Liver (tissue), 9 donors: ENCODE results near the gene NARS2. TPM values are rescaled to one million over a fixed set of nuclear protein-coding genes. Genes with fewer than 3 reads are reported as not detected.

ENCODE experiments used
- DNase-seq: peaks from one replicate; pipeline ENCODE4 v3.0.0-alpha.2; 2017; ENCODE audit warnings: low spot score
- H3K27ac ChIP-seq, 2 donors: one replicate each; pipeline ENCODE4 v1.7.0; 2013; ENCODE audit warnings: inconsistent platforms in 2 of 2, low read length in 2 of 2, control low read depth in 1 of 2, low read depth in 1 of 2, mild to moderate bottlenecking in 1 of 2
- H3K27me3 ChIP-seq, 4 donors: one replicate each; pipeline versions ENCODE4 v1.6.1 to v1.7.0; 2013; ENCODE audit warnings: low read length in 3 of 4, inconsistent platforms in 1 of 4, mild to moderate bottlenecking in 1 of 4, moderate library complexity in 1 of 4; ENCODE audit not compliant: control insufficient read depth in 4 of 4, insufficient read depth in 4 of 4
- H3K36me3 ChIP-seq, 4 donors: one replicate each; pipeline versions ENCODE4 v1.6.1 to v1.7.0; 2013; ENCODE audit warnings: low read length in 3 of 4, mild to moderate bottlenecking in 3 of 4, low read depth in 1 of 4, moderate library complexity in 1 of 4; ENCODE audit not compliant: control insufficient read depth in 4 of 4, insufficient read depth in 3 of 4
- H3K4me1 ChIP-seq, 4 donors: one replicate each; pipeline versions ENCODE4 v1.6.1 to v1.7.0; 2013; ENCODE audit warnings: low read length in 3 of 4, mild to moderate bottlenecking in 3 of 4, moderate library complexity in 1 of 4; ENCODE audit not compliant: control insufficient read depth in 4 of 4, insufficient read depth in 4 of 4
- H3K4me3 ChIP-seq, 3 donors: one replicate each; pipeline versions ENCODE4 v1.6.1 to v1.7.0; 2013; ENCODE audit warnings: low read length in 3 of 3, control low read depth in 1 of 3, low read depth in 1 of 3, mild to moderate bottlenecking in 1 of 3
- H3K9ac ChIP-seq, 2 donors: one replicate each; pipeline ENCODE4 v1.7.0; 2013; ENCODE audit warnings: low read length in 2 of 2, mild to moderate bottlenecking in 2 of 2, moderate library complexity in 2 of 2, control low read depth in 1 of 2, low read depth in 1 of 2
- H3K9me3 ChIP-seq, 4 donors: one replicate each; pipeline versions ENCODE4 v1.6.1 to v1.7.0; 2013; ENCODE audit warnings: low read length in 3 of 4; ENCODE audit not compliant: control insufficient read depth in 4 of 4
- EGR1 ChIP-seq, 2 donors: IDR thresholded peaks; 2 replicates each; pipeline ENCODE4 v1.6.1; 2016 to 2018; ENCODE audit warnings: antibody characterized with exemption in 2 of 2, low read depth in 2 of 2
- FOXA1 ChIP-seq: IDR thresholded peaks from 2 replicates; pipeline ENCODE4 v1.6.1; 2016; ENCODE audit warnings: antibody characterized with exemption
- FOXA2 ChIP-seq: IDR thresholded peaks from 2 replicates; pipeline ENCODE4 v1.6.1; 2016; ENCODE audit warnings: antibody characterized with exemption
- HNF4A ChIP-seq, 2 donors: conservative IDR thresholded peaks; 2 replicates each; pipeline ENCODE4 v1.6.1; 2016; ENCODE audit warnings: antibody characterized with exemption in 2 of 2, mild to moderate bottlenecking in 2 of 2
- HNF4G ChIP-seq: IDR thresholded peaks from 2 replicates; pipeline ENCODE4 v1.6.1; 2016; ENCODE audit warnings: antibody characterized with exemption
- JUND ChIP-seq, 2 donors: IDR thresholded peaks; 2 replicates each; pipeline ENCODE4 v1.6.1; 2016; ENCODE audit warnings: antibody characterized with exemption in 2 of 2
- RAD21 ChIP-seq, 2 donors: IDR thresholded peaks; 2 replicates each; pipeline ENCODE4 v1.6.1; 2016; ENCODE audit warnings: antibody characterized with exemption in 2 of 2, mild to moderate bottlenecking in 2 of 2
- RXRA ChIP-seq, 2 donors: IDR thresholded peaks; 2 replicates each; pipeline ENCODE4 v1.6.1; 2017 to 2018; ENCODE audit warnings: antibody characterized with exemption in 2 of 2, mild to moderate bottlenecking in 1 of 2
- SP1 ChIP-seq: IDR thresholded peaks from 2 replicates; pipeline ENCODE4 v1.6.1; 2018; ENCODE audit warnings: antibody characterized with exemption, mild to moderate bottlenecking
- TAF1 ChIP-seq: conservative IDR thresholded peaks from 2 replicates; pipeline ENCODE4 v1.6.1; 2016; ENCODE audit warnings: antibody characterized with exemption, mild to moderate bottlenecking
- YY1 ChIP-seq: IDR thresholded peaks from 2 replicates; pipeline ENCODE4 v1.6.1; 2016; ENCODE audit warnings: antibody characterized with exemption, mild to moderate bottlenecking
- whole genome bisulfite sequencing: extraction: QIAGEN DNeasy Blood & Tissue Kit; methylation state at CpG from one replicate; pipeline ENCODE4 v1.1.7; 2013; 5-methylcytosine and 5-hydroxymethylcytosine counted together
- polyA plus RNA-seq, 2 donors: library from polyadenylated mRNA; stranded (reverse) in 1 of 2; unstranded in 1 of 2; fragments of 200-250 nt in 1 of 2; fragments of >200 nt in 1 of 2; fragmentation: Nextera tagmentation in 1 of 2; extraction: Ambion mirVana in 1 of 2; gene quantifications; one replicate each; pipeline versions ENCODE4 v1.2.1 to v1.2.3, GENCODE V29; 2013 to 2015
- total RNA-seq, 2 donors: library from RNA; depleted of rRNA; stranded (reverse); fragments of >200 nt; gene quantifications; one replicate each; pipeline ENCODE4 v1.2.3, GENCODE V29; 2014
- TF ChIP-seq, protein P1 (sequence below): IDR thresholded peaks from 2 replicates; pipeline ENCODE4 v1.6.1; 2016; ENCODE audit warnings: antibody characterized with exemption, mild to moderate bottlenecking
- TF ChIP-seq, protein P2 (sequence below): IDR thresholded peaks from 2 replicates; pipeline ENCODE4 v1.6.1; 2016; ENCODE audit warnings: antibody characterized with exemption
- TF ChIP-seq, protein P3 (sequence below): fragments of 150-350 bp; IDR thresholded peaks from 2 replicates; pipeline ENCODE4 v1.5.1; 2017; ENCODE audit warnings: improper control_type of control experiment, low read depth, low read length; ENCODE audit not compliant: missing input control
- TF ChIP-seq, protein P4 (sequence below): IDR thresholded peaks from 2 replicates; pipeline ENCODE4 v1.6.1; 2016; ENCODE audit warnings: antibody characterized with exemption
- TF ChIP-seq, protein P5 (sequence below): IDR thresholded peaks from 2 replicates; pipeline ENCODE4 v1.6.1; 2016; ENCODE audit warnings: antibody characterized with exemption
- donor health status: healthy.
- donor health status: healthy.
- donor health status: healthy.
- donor health status: healthy.
- donor health status: healthy.

NARS2 gene
- total and polyA plus RNA-seq, 4 donors: 10.4 to 19.4 (median 11.8) TPM

DNA sequence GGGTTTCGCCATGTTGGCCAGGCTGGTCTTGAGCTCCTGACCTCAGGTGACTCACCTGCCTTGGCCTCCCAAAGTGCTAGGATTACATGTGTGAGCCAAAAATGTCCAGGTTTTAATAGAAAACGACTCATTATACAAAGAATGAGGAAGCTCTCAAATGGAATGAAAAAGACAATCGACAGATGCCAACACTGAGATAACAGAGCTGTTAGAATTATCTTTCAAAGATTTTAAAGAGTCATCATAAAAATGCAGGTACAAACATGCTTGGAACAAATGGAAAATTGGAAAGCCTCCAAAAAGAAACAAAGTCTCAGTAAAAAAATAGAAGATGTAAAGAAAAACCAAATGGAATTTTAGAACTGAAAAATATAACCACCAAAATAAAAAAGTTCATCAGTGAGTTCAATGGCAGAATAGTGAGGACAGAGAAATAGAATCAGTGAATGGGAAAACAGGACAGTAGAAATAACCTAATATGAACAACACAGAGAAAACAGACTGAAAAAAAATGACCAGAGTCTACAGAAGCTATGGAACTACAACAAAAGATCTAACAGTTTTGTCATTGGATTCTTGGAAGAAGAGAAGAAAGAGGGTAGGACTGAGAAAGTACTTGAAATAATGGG is 168.0 kb downstream of the NARS2 start:
- Histone ChIP-seq H3K27ac (no peak overlapping the region), H3K9me3 (peaks cover 0 to 3% (median 0%) of the 10 kb centered on the region in 4 donors), H3K4me1 (no peaks in the 10 kb centered on the region), H3K36me3 (no peaks in the 10 kb centered on the region), H3K4me3 (no peak overlapping the region), H3K9ac (no peak overlapping the region), H3K27me3 (no peaks in the 10 kb centered on the region)
- 82% methylated on average over 3 of the region's 3 CpGs for WGBS
- TF ChIP-seq SP1 (no peak), HNF4A (conservative IDR thresholded peaks at IDR 0.05) (no peak), HNF4G (no peak), RAD21 (IDR thresholded peaks at IDR 0.05) (no peak), EGR1 (IDR thresholded peaks at IDR 0.05; ENCODE audit: low read depth in 2 of 2) (no peak), FOXA1 (no peak), TAF1 (no peak)
- TF ChIP-seq, protein P1, sequence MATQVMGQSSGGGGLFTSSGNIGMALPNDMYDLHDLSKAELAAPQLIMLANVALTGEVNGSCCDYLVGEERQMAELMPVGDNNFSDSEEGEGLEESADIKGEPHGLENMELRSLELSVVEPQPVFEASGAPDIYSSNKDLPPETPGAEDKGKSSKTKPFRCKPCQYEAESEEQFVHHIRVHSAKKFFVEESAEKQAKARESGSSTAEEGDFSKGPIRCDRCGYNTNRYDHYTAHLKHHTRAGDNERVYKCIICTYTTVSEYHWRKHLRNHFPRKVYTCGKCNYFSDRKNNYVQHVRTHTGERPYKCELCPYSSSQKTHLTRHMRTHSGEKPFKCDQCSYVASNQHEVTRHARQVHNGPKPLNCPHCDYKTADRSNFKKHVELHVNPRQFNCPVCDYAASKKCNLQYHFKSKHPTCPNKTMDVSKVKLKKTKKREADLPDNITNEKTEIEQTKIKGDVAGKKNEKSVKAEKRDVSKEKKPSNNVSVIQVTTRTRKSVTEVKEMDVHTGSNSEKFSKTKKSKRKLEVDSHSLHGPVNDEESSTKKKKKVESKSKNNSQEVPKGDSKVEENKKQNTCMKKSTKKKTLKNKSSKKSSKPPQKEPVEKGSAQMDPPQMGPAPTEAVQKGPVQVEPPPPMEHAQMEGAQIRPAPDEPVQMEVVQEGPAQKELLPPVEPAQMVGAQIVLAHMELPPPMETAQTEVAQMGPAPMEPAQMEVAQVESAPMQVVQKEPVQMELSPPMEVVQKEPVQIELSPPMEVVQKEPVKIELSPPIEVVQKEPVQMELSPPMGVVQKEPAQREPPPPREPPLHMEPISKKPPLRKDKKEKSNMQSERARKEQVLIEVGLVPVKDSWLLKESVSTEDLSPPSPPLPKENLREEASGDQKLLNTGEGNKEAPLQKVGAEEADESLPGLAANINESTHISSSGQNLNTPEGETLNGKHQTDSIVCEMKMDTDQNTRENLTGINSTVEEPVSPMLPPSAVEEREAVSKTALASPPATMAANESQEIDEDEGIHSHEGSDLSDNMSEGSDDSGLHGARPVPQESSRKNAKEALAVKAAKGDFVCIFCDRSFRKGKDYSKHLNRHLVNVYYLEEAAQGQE: no peak
- TF ChIP-seq, protein P2, sequence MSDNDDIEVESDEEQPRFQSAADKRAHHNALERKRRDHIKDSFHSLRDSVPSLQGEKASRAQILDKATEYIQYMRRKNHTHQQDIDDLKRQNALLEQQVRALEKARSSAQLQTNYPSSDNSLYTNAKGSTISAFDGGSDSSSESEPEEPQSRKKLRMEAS: no peak
- TF ChIP-seq, protein P3, sequence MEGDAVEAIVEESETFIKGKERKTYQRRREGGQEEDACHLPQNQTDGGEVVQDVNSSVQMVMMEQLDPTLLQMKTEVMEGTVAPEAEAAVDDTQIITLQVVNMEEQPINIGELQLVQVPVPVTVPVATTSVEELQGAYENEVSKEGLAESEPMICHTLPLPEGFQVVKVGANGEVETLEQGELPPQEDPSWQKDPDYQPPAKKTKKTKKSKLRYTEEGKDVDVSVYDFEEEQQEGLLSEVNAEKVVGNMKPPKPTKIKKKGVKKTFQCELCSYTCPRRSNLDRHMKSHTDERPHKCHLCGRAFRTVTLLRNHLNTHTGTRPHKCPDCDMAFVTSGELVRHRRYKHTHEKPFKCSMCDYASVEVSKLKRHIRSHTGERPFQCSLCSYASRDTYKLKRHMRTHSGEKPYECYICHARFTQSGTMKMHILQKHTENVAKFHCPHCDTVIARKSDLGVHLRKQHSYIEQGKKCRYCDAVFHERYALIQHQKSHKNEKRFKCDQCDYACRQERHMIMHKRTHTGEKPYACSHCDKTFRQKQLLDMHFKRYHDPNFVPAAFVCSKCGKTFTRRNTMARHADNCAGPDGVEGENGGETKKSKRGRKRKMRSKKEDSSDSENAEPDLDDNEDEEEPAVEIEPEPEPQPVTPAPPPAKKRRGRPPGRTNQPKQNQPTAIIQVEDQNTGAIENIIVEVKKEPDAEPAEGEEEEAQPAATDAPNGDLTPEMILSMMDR: no peak
- DNase-seq: no peak

DNA sequence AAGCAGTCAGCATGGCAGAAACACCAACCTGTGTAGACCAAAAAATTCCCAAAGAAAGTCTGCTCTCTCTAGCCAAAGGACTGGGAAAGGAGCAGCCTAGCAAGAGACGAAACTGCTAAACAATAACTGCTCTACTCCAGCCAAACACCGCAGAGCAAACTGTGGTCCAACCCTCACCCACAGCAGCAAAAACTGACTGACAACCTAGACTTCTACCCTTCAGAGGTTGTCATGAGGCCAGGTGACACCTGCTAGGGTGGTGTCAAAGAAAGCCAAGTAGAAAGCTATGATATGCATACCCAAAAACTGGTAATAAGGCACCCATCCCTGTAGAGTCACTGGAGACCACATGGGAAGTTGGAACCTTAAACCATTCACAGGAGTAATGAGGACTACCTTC is 168.9 kb downstream of the NARS2 start:
- Histone ChIP-seq H3K9ac (no peak overlapping the region), H3K36me3 (no peaks in the 10 kb centered on the region), H3K27me3 (no peaks in the 10 kb centered on the region), H3K27ac (no peak overlapping the region), H3K9me3 (peaks cover 0 to 3% (median 0%) of the 10 kb centered on the region in 4 donors), H3K4me3 (no peak overlapping the region), H3K4me1 (no peaks in the 10 kb centered on the region)
- TF ChIP-seq, protein P4, sequence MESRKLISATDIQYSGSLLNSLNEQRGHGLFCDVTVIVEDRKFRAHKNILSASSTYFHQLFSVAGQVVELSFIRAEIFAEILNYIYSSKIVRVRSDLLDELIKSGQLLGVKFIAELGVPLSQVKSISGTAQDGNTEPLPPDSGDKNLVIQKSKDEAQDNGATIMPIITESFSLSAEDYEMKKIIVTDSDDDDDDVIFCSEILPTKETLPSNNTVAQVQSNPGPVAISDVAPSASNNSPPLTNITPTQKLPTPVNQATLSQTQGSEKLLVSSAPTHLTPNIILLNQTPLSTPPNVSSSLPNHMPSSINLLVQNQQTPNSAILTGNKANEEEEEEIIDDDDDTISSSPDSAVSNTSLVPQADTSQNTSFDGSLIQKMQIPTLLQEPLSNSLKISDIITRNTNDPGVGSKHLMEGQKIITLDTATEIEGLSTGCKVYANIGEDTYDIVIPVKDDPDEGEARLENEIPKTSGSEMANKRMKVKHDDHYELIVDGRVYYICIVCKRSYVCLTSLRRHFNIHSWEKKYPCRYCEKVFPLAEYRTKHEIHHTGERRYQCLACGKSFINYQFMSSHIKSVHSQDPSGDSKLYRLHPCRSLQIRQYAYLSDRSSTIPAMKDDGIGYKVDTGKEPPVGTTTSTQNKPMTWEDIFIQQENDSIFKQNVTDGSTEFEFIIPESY: no peak
- TF ChIP-seq JUND (IDR thresholded peaks at IDR 0.05) (no peak), RAD21 (IDR thresholded peaks at IDR 0.05) (no peak), FOXA2 (no peak), RXRA (IDR thresholded peaks at IDR 0.05) (no peak), HNF4G (no peak), YY1 (no peak)
- TF ChIP-seq, protein P3: no peak
- TF ChIP-seq, protein P1: no peak
- TF ChIP-seq, protein P5, sequence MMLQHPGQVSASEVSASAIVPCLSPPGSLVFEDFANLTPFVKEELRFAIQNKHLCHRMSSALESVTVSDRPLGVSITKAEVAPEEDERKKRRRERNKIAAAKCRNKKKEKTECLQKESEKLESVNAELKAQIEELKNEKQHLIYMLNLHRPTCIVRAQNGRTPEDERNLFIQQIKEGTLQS: no peak
- WGBS: over 99% methylated on average over 2 of the region's 2 CpGs
- no peak for DNase-seq
